ENCODE measurements around the gene COQ10B.
"Not testable (repeated sequence)": the region's sequence is repeated elsewhere in the genome, so short reads cannot be mapped to it uniquely, and the experiment has no call there.

COQ10B gene

GRCh38 chr2:197434541-197435513, 18.5 kb upstream of the COQ10B start, which contains the start of gene SF3B1:
Gene SF3B1, minus strand, starts transcription at chr2:197435028. Its CDS starts 29 bp downstream, at chr2:197434999.
- Mint-ChIP-seq H3K4me3 (peak within 1 kb of the TSS; percentile 98), H3K4me1 (ENCODE audit: low read depth in 2 of 2) (peaks cover 41 to 48% of the 10 kb centered on the region in 2 donors), H3K36me3 (ENCODE audit: insufficient read depth) (peaks cover 34% of the 10 kb centered on the region), H3K27me3 (no peaks in the 10 kb centered on the region), H3K27ac (peak within 1 kb of the TSS; percentile 99), H3K9me3 (no peaks in the 10 kb centered on the region)
- ATAC-seq (replicated peaks), result peak; percentile 95
- DNase-seq, result peak; percentile 98 to 99 (median 99)

GRCh38 chr2:197435598-197436420, 17.5 kb upstream of the COQ10B start:
- H3K4me1 Mint-ChIP-seq (ENCODE audit: low read depth in 2 of 2), result peaks cover 36 to 41% of the 10 kb centered on the region in 2 donors
- ATAC-seq (replicated peaks), result no peak
- no peaks in the 10 kb centered on the region for H3K27me3 Mint-ChIP-seq
- H3K4me3 Mint-ChIP-seq, result peak overlapping the region; percentile 98
- peaks cover 24% of the 10 kb centered on the region for H3K36me3 Mint-ChIP-seq (ENCODE audit: insufficient read depth)
- H3K27ac Mint-ChIP-seq, result peak overlapping the region; percentile 99
- DNase-seq, result no peak
- no peaks in the 10 kb centered on the region for H3K9me3 Mint-ChIP-seq

- no peaks in the 10 kb centered on the region for H3K9me3 Mint-ChIP-seq
- H3K27me3 Mint-ChIP-seq, result no peaks in the 10 kb centered on the region
- H3K4me3 Mint-ChIP-seq, result no peak overlapping the region
- ATAC-seq (replicated peaks) (no peak), DNase-seq (no peak)
- peaks cover 24 to 27% of the 10 kb centered on the region in 2 donors for H3K4me1 Mint-ChIP-seq (ENCODE audit: low read depth in 2 of 2)
- peaks cover 19% of the 10 kb centered on the region for H3K36me3 Mint-ChIP-seq (ENCODE audit: insufficient read depth)
- no peak overlapping the region for H3K27ac Mint-ChIP-seq
These were observed 16.0 kb upstream of the COQ10B start for GRCh38 chr2:197437380-197437779.

GRCh38 chr2:197442857-197443256, 10.5 kb upstream of the COQ10B start:
- Mint-ChIP-seq H3K27ac (no peak overlapping the region), H3K36me3 (ENCODE audit: insufficient read depth) (no peaks in the 10 kb centered on the region), H3K4me3 (no peak overlapping the region), H3K9me3 (no peaks in the 10 kb centered on the region), H3K27me3 (no peaks in the 10 kb centered on the region), H3K4me1 (ENCODE audit: low read depth in 2 of 2) (no peaks in the 10 kb centered on the region)
- no peak for DNase-seq
- ATAC-seq (replicated peaks), result no peak

GRCh38 chr2:197445746-197446145, 7.6 kb upstream of the COQ10B start:
- Mint-ChIP-seq H3K27me3 (no peaks in the 10 kb centered on the region), H3K27ac (no peak overlapping the region), H3K4me3 (no peak overlapping the region), H3K36me3 (ENCODE audit: insufficient read depth) (no peaks in the 10 kb centered on the region), H3K4me1 (ENCODE audit: low read depth in 2 of 2) (no peaks in the 10 kb centered on the region), H3K9me3 (no peaks in the 10 kb centered on the region)
- DNase-seq (no peak), ATAC-seq (replicated peaks) (no peak)

GRCh38 chr2:197446844-197447243, 6.5 kb upstream of the COQ10B start:
- no peak overlapping the region for H3K4me3 Mint-ChIP-seq
- peaks cover 3% of the 10 kb centered on the region for H3K36me3 Mint-ChIP-seq (ENCODE audit: insufficient read depth)
- H3K4me1 Mint-ChIP-seq (ENCODE audit: low read depth in 2 of 2), result no peaks in the 10 kb centered on the region
- no peaks in the 10 kb centered on the region for H3K27me3 Mint-ChIP-seq
- no peak for ATAC-seq (replicated peaks)
- no peak for DNase-seq
- H3K27ac Mint-ChIP-seq, result no peak overlapping the region
- H3K9me3 Mint-ChIP-seq, result no peaks in the 10 kb centered on the region

GRCh38 chr2:197450465-197450864, 2.9 kb upstream of the COQ10B start:
- ATAC-seq (replicated peaks), result no peak
- Mint-ChIP-seq H3K27ac (no peak overlapping the region), H3K36me3 (ENCODE audit: insufficient read depth) (peaks cover 23% of the 10 kb centered on the region), H3K4me3 (no peak overlapping the region), H3K9me3 (no peaks in the 10 kb centered on the region), H3K27me3 (no peaks in the 10 kb centered on the region), H3K4me1 (ENCODE audit: low read depth in 2 of 2) (peaks cover 15 to 26% of the 10 kb centered on the region in 2 donors)
- no peak for DNase-seq

- H3K4me1 Mint-ChIP-seq (ENCODE audit: low read depth in 2 of 2), result peaks cover 19 to 29% of the 10 kb centered on the region in 2 donors
- not testable (repeated sequence) for H3K9me3 Mint-ChIP-seq; H3K27ac Mint-ChIP-seq; ATAC-seq (replicated peaks); H3K4me3 Mint-ChIP-seq; DNase-seq; H3K27me3 Mint-ChIP-seq
- H3K36me3 Mint-ChIP-seq (ENCODE audit: insufficient read depth), result peaks cover 28% of the 10 kb centered on the region
These were observed 2.4 kb upstream of the COQ10B start for GRCh38 chr2:197450935-197451358.

GRCh38 chr2:197452754-197453122, 614 bp upstream of the COQ10B start:
- Mint-ChIP-seq H3K4me1 (ENCODE audit: low read depth in 2 of 2) (peaks cover 25 to 44% of the 10 kb centered on the region in 2 donors), H3K4me3 (peak overlapping the region; percentile 87 to 99), H3K36me3 (ENCODE audit: insufficient read depth) (peaks cover 34% of the 10 kb centered on the region), H3K27ac (peak overlapping the region; percentile 98 to 100), H3K27me3 (no peaks in the 10 kb centered on the region), H3K9me3 (no peaks in the 10 kb centered on the region)
- no peak for DNase-seq
- ATAC-seq (replicated peaks), result no peak

GRCh38 chr2:197453914-197454398, 604 bp downstream of the COQ10B start:
- peak in 1 of 3 experiments; percentile 5 for DNase-seq
- ATAC-seq (replicated peaks), result no peak
- peak overlapping the region; percentile 87 to 99 for H3K4me3 Mint-ChIP-seq
- peaks cover 37% of the 10 kb centered on the region for H3K36me3 Mint-ChIP-seq (ENCODE audit: insufficient read depth)
- H3K4me1 Mint-ChIP-seq (ENCODE audit: low read depth in 2 of 2), result peaks cover 31 to 56% of the 10 kb centered on the region in 2 donors
- H3K27ac Mint-ChIP-seq, result peak overlapping the region; percentile 98 to 100
- no peaks in the 10 kb centered on the region for H3K9me3 Mint-ChIP-seq
- no peaks in the 10 kb centered on the region for H3K27me3 Mint-ChIP-seq

GRCh38 chr2:197454923-197455322, 1.6 kb downstream of the COQ10B start:
- Mint-ChIP-seq H3K27ac (peak overlapping the region; percentile 68 to 100), H3K4me3 (peak overlapping the region; percentile 87 to 99), H3K36me3 (ENCODE audit: insufficient read depth) (peaks cover 45% of the 10 kb centered on the region), H3K9me3 (no peaks in the 10 kb centered on the region), H3K27me3 (no peaks in the 10 kb centered on the region), H3K4me1 (ENCODE audit: low read depth in 2 of 2) (peaks cover 36 to 66% of the 10 kb centered on the region in 2 donors)
- ATAC-seq (replicated peaks), result no peak
- no peak for DNase-seq

- Mint-ChIP-seq H3K9me3 (no peaks in the 10 kb centered on the region), H3K4me1 (ENCODE audit: low read depth in 2 of 2) (peaks cover 36 to 69% of the 10 kb centered on the region in 2 donors), H3K4me3 (peak overlapping the region in 1 of 2 donors; percentile 99), H3K27me3 (no peaks in the 10 kb centered on the region), H3K36me3 (ENCODE audit: insufficient read depth) (peaks cover 49% of the 10 kb centered on the region), H3K27ac (peak overlapping the region; percentile 62 to 68)
- DNase-seq, result no peak
- ATAC-seq (replicated peaks), result no peak
These were observed 2.1 kb downstream of the COQ10B start for GRCh38 chr2:197455428-197455827.

- Mint-ChIP-seq H3K36me3 (ENCODE audit: insufficient read depth) (peaks cover 67% of the 10 kb centered on the region), H3K9me3 (no peaks in the 10 kb centered on the region), H3K27ac (peak overlapping the region; percentile 23 to 60), H3K27me3 (no peaks in the 10 kb centered on the region), H3K4me1 (ENCODE audit: low read depth in 2 of 2) (peaks cover 20 to 41% of the 10 kb centered on the region in 2 donors), H3K4me3 (no peak overlapping the region)
- no peak for ATAC-seq (replicated peaks)
- no peak for DNase-seq
These were observed 7.3 kb downstream of the COQ10B start for GRCh38 chr2:197460649-197461048.

All from effector memory CD8-positive, alpha-beta T cell (primary cell).